ENCODE measurements around the gene LTBP1.

LTBP1 gene

DNA sequence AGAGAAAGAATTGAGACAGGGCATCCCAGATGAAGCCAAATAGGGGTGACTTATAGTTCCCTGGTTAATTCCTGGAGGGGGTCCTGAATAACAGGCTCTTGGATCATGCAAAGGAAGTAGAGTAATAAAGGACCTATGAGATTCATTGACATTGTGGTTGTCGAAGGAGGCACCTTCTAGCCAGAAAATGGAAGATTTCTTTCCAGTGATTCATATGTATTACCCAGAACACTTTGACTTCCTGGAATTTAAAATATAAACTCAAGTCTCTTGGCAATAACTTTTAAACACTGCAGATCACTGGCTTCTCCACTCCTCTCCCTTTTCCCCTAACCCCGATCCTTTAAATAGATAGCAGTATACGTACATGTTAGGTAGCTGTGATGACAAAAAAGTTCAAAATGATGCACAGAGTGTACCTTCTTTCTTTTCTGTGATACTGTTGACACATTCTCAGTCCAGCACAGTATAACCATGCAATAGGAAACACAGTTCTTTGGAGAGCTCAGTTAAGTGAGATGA lies 211.8 kb downstream of the LTBP1 start:
- H3K27ac ChIP-seq (ENCODE audit: low read depth, low read length) = no peak overlapping the region
- H3K4me3 ChIP-seq (ENCODE audit: low read length) = no peak overlapping the region
- H3K79me2 ChIP-seq (ENCODE audit: control insufficient read depth, low read length) = 0 out of 2 replicates have a peak, but pooled peaks cover 3% of the 10 kb centered on the region
- H3F3A ChIP-seq (ENCODE audit: control insufficient read depth, insufficient read depth) = no peaks in the 10 kb centered on the region
- H3K9me2 ChIP-seq (replicated peaks; ENCODE audit: control insufficient read depth, low read length) = no peaks in the 10 kb centered on the region
- no peak overlapping the region for H3K4me2 ChIP-seq (ENCODE audit: low read length)
- TF ChIP-seq, protein P1, sequence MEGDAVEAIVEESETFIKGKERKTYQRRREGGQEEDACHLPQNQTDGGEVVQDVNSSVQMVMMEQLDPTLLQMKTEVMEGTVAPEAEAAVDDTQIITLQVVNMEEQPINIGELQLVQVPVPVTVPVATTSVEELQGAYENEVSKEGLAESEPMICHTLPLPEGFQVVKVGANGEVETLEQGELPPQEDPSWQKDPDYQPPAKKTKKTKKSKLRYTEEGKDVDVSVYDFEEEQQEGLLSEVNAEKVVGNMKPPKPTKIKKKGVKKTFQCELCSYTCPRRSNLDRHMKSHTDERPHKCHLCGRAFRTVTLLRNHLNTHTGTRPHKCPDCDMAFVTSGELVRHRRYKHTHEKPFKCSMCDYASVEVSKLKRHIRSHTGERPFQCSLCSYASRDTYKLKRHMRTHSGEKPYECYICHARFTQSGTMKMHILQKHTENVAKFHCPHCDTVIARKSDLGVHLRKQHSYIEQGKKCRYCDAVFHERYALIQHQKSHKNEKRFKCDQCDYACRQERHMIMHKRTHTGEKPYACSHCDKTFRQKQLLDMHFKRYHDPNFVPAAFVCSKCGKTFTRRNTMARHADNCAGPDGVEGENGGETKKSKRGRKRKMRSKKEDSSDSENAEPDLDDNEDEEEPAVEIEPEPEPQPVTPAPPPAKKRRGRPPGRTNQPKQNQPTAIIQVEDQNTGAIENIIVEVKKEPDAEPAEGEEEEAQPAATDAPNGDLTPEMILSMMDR (IDR thresholded peaks at IDR 0.05; ENCODE audit: low read depth, low read length, poor library complexity, severe bottlenecking) = no peak
- TF ChIP-seq EZH2phosphoT487 (IDR thresholded peaks at IDR 0.05; ENCODE audit: borderline replicate concordance, low read length) = no peak
- H3K9me3 ChIP-seq (ENCODE audit: control insufficient read depth, insufficient read depth, low read length) = no peaks in the 10 kb centered on the region
- H3K4me1 ChIP-seq (ENCODE audit: control insufficient read depth, low read length) = no peaks in the 10 kb centered on the region
- no peaks in the 10 kb centered on the region for H4K20me1 ChIP-seq (ENCODE audit: control insufficient read depth, insufficient read depth, low read depth, low read length)
- H3K27me3 ChIP-seq (ENCODE audit: control insufficient read depth, low read length) = no peaks in the 10 kb centered on the region
- H3K36me3 ChIP-seq (ENCODE audit: control insufficient read depth, low read length) = peaks cover 32% of the 10 kb centered on the region

DNA sequence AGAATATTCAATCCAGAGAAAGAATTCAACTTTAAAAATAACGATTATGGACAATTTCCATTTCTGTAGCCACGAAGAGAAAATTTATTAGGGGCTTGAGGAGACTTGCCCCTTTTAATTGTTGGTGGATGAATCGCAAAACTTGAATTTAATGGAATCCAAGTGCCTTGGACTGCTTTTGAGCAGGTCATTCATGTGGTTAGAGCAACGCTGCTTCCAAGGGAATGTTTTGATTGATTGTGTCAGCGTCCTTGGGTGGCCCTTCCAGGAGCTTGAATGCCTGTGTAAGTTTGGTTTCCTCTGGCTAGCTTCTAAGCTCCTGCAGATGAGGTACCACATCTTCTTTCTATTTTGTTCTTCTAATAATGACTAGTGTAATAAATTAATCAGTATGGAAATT lies 213.4 kb downstream of the LTBP1 start:
- Histone ChIP-seq H4K20me1 (ENCODE audit: control insufficient read depth, insufficient read depth, low read depth, low read length) (no peaks in the 10 kb centered on the region), H3K4me3 (ENCODE audit: low read length) (no peak overlapping the region), H3K79me2 (ENCODE audit: control insufficient read depth, low read length) (no peaks in the 10 kb centered on the region), H3K4me2 (ENCODE audit: low read length) (no peak overlapping the region), H3K9me2 (replicated peaks; ENCODE audit: control insufficient read depth, low read length) (no peaks in the 10 kb centered on the region), H3K4me1 (ENCODE audit: control insufficient read depth, low read length) (no peaks in the 10 kb centered on the region), H3K27me3 (ENCODE audit: control insufficient read depth, low read length) (no peaks in the 10 kb centered on the region), H3F3A (ENCODE audit: control insufficient read depth, insufficient read depth) (no peaks in the 10 kb centered on the region), H3K36me3 (ENCODE audit: control insufficient read depth, low read length) (peaks cover 27% of the 10 kb centered on the region), H3K27ac (ENCODE audit: low read depth, low read length) (no peak overlapping the region), H3K9me3 (ENCODE audit: control insufficient read depth, insufficient read depth, low read length) (no peaks in the 10 kb centered on the region)
- TF ChIP-seq EZH2phosphoT487 (IDR thresholded peaks at IDR 0.05; ENCODE audit: borderline replicate concordance, low read length) = no peak
- TF ChIP-seq, protein P1 (IDR thresholded peaks at IDR 0.05; ENCODE audit: low read depth, low read length, poor library complexity, severe bottlenecking) = no peak

DNA sequence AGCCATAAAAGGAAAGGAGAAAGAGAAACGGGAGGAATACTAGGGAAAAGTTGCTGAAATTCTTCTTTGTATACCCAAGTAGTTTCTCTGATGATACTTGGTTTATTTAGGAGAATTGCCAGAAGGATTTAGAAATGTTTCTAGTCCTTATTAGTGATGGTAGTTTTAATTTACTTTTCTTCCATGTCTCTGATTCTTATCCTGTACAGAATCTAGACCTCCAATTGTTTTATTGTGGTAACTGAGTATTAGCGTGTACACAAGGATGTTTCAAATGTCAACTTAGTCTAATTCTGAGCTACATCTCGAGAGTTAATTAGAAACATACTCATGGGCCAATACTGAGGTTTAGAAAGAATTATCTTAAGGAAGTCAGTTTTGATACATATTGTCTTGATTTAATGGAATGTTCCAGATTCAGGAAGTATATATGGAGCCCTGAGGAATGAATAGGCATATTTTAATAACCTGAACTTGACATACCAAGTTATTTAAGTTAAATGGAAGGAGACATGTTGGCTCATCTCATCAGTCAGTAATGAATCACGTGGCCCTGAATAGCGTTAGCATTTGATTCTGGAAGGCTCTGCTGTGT lies 219.6 kb downstream of the LTBP1 start:
- no peaks in the 10 kb centered on the region for H3K27me3 ChIP-seq (ENCODE audit: control insufficient read depth, low read length)
- no peaks in the 10 kb centered on the region for H3K9me3 ChIP-seq (ENCODE audit: control insufficient read depth, insufficient read depth, low read length)
- no peaks in the 10 kb centered on the region for H3K79me2 ChIP-seq (ENCODE audit: control insufficient read depth, low read length)
- H3K4me2 ChIP-seq (ENCODE audit: low read length) = no peak overlapping the region
- no peak overlapping the region for H3K4me3 ChIP-seq (ENCODE audit: low read length)
- H3K4me1 ChIP-seq (ENCODE audit: control insufficient read depth, low read length) = no peaks in the 10 kb centered on the region
- TF ChIP-seq EZH2phosphoT487 (IDR thresholded peaks at IDR 0.05; ENCODE audit: borderline replicate concordance, low read length) = no peak
- TF ChIP-seq, protein P1 (IDR thresholded peaks at IDR 0.05; ENCODE audit: low read depth, low read length, poor library complexity, severe bottlenecking) = no peak
- no peaks in the 10 kb centered on the region for H4K20me1 ChIP-seq (ENCODE audit: control insufficient read depth, insufficient read depth, low read depth, low read length)
- H3K9me2 ChIP-seq (replicated peaks; ENCODE audit: control insufficient read depth, low read length) = no peaks in the 10 kb centered on the region
- peaks cover 29% of the 10 kb centered on the region for H3K36me3 ChIP-seq (ENCODE audit: control insufficient read depth, low read length)
- no peak overlapping the region for H3K27ac ChIP-seq (ENCODE audit: low read depth, low read length)
- H3F3A ChIP-seq (ENCODE audit: control insufficient read depth, insufficient read depth) = no peaks in the 10 kb centered on the region

Data from DOHH2 (cell line).